ENCODE measurements around the gene RAB10. TPM values are rescaled to one million over a fixed set of nuclear protein-coding genes. Genes with fewer than 3 reads are reported as not detected.
"Not testable (repeated sequence)": the region's sequence is repeated elsewhere in the genome, so short reads cannot be mapped to it uniquely, and the experiment has no call there.

Gene RAB10
- total and polyA plus RNA-seq, 7 donors = 57.1 to 116 (median 92.0) TPM

- H3K4me1 ChIP-seq = peaks cover 0 to 53% (median 48%) of the 10 kb centered on the region in 4 donors
- DNase-seq = no peak
- WGBS, 2 donors = 21 to 64% methylated on average over 1 of the region's 1 CpG
- no peak overlapping the region for H3K4me3 ChIP-seq
- no peaks in the 10 kb centered on the region for H3K27me3 ChIP-seq
- TF ChIP-seq POLR2AphosphoS5 (IDR thresholded peaks at IDR 0.05) = no peak
- no peak for TF ChIP-seq CTCF (IDR thresholded peaks at IDR 0.05)
- TF ChIP-seq EP300 (IDR thresholded peaks at IDR 0.05) = no peak
- no peak for TF ChIP-seq POLR2A (IDR thresholded peaks at IDR 0.05)
- no peaks in the 10 kb centered on the region for H3K36me3 ChIP-seq
- no peak overlapping the region for H3K27ac ChIP-seq
- H3K9me3 ChIP-seq = no peaks in the 10 kb centered on the region
- intact Hi-C loops (cut with DNase I) = no loop called here
Observed at GRCh38 chr2:26075173-26075572, 41.3 kb downstream of the RAB10 start.

DNA sequence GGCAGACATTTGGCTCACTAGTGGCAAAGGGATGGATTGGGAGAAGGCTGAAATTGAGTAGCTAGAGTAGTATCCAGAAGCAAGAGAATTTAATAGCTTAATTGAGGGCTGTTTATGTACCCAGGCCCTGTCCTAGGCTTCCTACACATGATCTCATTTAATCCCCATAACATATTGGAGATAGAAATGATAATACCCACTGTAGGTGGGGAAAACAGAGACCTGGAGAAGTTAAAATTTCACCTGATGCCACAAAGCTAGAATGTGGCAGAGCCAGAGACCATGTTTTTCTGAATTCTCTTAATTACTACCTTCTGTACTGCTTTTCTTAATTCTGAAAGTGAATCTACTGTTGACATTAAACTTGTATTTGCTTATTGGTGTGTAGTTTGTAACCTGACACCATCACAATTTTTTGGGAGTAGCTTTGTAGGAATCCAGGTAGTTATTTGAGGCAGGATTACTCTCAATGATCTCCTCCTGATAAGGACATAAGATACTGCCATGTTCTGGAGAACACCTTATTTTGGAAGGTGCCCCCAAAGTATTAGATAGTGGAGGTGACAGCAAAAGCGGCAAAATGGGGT lies 42.2 kb downstream of the RAB10 start:
- intact Hi-C loops (cut with DNase I) = no loop called here
- Histone ChIP-seq H3K4me1 (peaks cover 0 to 56% (median 48%) of the 10 kb centered on the region in 4 donors), H3K27me3 (no peaks in the 10 kb centered on the region), H3K9me3 (no peaks in the 10 kb centered on the region), H3K4me3 (no peak overlapping the region), H3K27ac (peak overlapping the region in 1 of 4 donors; percentile 14), H3K36me3 (no peaks in the 10 kb centered on the region)
- WGBS, 2 donors = 98 to 100% methylated on average over 1 of the region's 1 CpG
- TF ChIP-seq CTCF (IDR thresholded peaks at IDR 0.05) (no peak), POLR2A (IDR thresholded peaks at IDR 0.05) (no peak), POLR2AphosphoS5 (IDR thresholded peaks at IDR 0.05) (no peak), EP300 (IDR thresholded peaks at IDR 0.05) (no peak)
- no peak for DNase-seq

- intact Hi-C loops (cut with DNase I) = no loop called here
- 85 to 86% methylated on average over 2 of the region's 2 CpGs for WGBS, 2 donors
- H3K9me3 ChIP-seq = no peaks in the 10 kb centered on the region
- peaks cover 0 to 56% (median 48%) of the 10 kb centered on the region in 4 donors for H3K4me1 ChIP-seq
- no peak overlapping the region for H3K4me3 ChIP-seq
- H3K27me3 ChIP-seq = no peaks in the 10 kb centered on the region
- TF ChIP-seq EP300 (IDR thresholded peaks at IDR 0.05) (no peak), POLR2AphosphoS5 (IDR thresholded peaks at IDR 0.05) (peak in 1 of 4 donors; percentile 29)
- H3K36me3 ChIP-seq = no peaks in the 10 kb centered on the region
- DNase-seq = no peak
- H3K27ac ChIP-seq = peak overlapping the region in 1 of 4 donors; percentile 22
Observed at GRCh38 chr2:26077291-26077690, 43.4 kb downstream of the RAB10 start.

DNA sequence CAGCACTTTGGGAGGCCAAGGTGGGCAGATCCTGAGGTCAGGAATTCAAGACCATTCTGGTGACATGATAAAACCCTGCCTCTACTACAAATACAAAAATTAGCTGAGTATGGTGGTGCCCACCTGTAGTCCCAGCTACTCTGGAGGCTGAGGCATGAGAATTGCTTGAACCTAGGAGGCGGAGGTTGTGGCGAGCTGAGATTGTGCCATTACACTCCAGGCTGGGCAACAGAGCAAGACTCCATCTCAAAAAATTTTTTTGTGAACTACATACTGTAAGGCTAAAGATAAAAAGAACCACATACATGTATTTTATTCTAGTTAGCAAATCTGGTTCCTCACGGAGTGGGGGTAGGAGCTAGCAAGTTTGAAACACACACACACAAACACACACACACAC lies 45.1 kb downstream of the RAB10 start:
- no peak for DNase-seq
- TF ChIP-seq EP300 (IDR thresholded peaks at IDR 0.05) (no peak), POLR2AphosphoS5 (IDR thresholded peaks at IDR 0.05) (no peak)
- no peak overlapping the region for H3K27ac ChIP-seq
- no peaks in the 10 kb centered on the region for H3K27me3 ChIP-seq
- intact Hi-C loops (cut with DNase I) = no loop called here
- WGBS, 2 donors = 98 to 99% methylated on average over 3 of the region's 3 CpGs
- H3K4me1 ChIP-seq = peaks cover 0 to 46% (median 37%) of the 10 kb centered on the region in 4 donors
- no peaks in the 10 kb centered on the region for H3K36me3 ChIP-seq
- H3K4me3 ChIP-seq = no peak overlapping the region
- H3K9me3 ChIP-seq = no peaks in the 10 kb centered on the region

DNA sequence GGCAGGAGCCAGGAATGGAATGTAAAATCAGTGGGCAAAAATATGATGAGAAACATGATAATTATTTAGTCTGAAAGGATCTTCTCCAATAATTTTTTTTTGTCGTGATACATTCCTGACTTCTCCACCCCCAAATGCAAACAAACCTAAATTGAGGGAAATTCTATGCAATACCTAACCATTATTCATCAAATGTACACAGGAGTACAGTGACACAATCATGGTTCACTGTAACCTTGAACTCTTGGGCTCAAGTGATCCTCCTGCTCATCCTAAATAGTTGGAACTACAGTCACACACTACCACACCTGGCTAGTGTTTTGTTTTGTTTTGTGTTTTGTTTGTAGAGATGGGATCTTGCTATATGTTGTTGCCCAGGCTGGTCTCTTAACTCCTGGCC lies 46.5 kb downstream of the RAB10 start:
- H3K36me3 ChIP-seq = no peaks in the 10 kb centered on the region
- no peak overlapping the region for H3K27ac ChIP-seq
- WGBS, 2 donors = 90 to 96% methylated on average over 1 of the region's 1 CpG

GRCh38 chr2:26080925-26081324 lies 47.0 kb downstream of the RAB10 start:
- not testable (repeated sequence) for H3K27me3 ChIP-seq, H3K4me3 ChIP-seq, DNase-seq, H3K36me3 ChIP-seq, H3K27ac ChIP-seq, H3K9me3 ChIP-seq
- whole genome bisulfite sequencing, 2 donors = 98% methylated on average over 3 of the region's 3 CpGs
- H3K4me1 ChIP-seq = peaks cover 0 to 28% (median 18%) of the 10 kb centered on the region in 4 donors
- intact Hi-C loops (cut with DNase I) = loop anchor here (5.0 kb wide), 1 partner anchor 49 kb away; the partner anchor contains the start of gene RAB10

More for the DNA sequence above, 46.5 kb downstream of the RAB10 start:
- Histone ChIP-seq H3K4me1 (peaks cover 0 to 34% (median 23%) of the 10 kb centered on the region in 4 donors), H3K4me3 (no peak overlapping the region), H3K9me3 (no peaks in the 10 kb centered on the region), H3K27me3 (no peaks in the 10 kb centered on the region)
- TF ChIP-seq EP300 (IDR thresholded peaks at IDR 0.05) = no peak
- no peak for TF ChIP-seq POLR2A (IDR thresholded peaks at IDR 0.05)
- no peak for TF ChIP-seq CTCF (IDR thresholded peaks at IDR 0.05)
- no peak for TF ChIP-seq POLR2AphosphoS5 (IDR thresholded peaks at IDR 0.05)
- intact Hi-C loops (cut with DNase I) = loop anchor here (5.0 kb wide), 1 partner anchor 48 kb away; the partner anchor contains the start of gene RAB10
- DNase-seq = no peak
